AG09319 (cell line): Measurements from ENCODE around the gene TOMM7.
"Not testable (repeated sequence)": the region's sequence is repeated elsewhere in the genome, so short reads cannot be mapped to it uniquely, and the experiment has no call there.

Source experiments
- DNase-seq: peaks from one replicate; pipeline ENCODE4 v3.0.0-alpha.2; 2010; ENCODE audit warnings: low read depth; ENCODE audit errors: extremely low read depth
- TF ChIP-seq, protein P1 (sequence below): IDR thresholded peaks from 2 replicates; pipeline ENCODE4 v1.5.1; 2011; ENCODE audit warnings: low read depth, mild to moderate bottlenecking, inconsistent platforms, low read length, moderate library complexity

The TOMM7 gene

DNA sequence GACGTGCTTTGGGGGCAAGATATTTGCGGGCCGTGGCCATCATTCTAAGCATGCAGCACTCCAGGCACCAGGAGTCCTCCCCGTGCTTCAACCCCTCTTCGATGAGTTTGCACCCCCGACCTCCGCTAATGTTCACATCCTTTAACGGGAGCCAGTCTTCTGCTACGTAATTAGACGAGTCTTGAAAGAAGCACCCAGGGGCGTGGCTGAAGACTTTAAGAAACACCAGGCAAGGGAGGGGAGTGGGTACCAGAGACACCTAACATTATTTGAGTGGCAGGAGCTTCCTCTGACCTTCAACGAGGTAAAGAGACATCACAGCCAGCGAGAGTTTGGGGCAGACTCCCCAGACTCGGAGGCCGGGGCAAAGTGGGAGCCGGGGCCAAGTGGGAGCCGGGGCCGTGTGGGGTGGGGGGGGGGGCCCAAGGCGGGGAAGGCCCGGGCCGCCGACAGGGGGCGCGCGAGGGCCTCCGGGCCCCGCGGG is 31.1 kb upstream of the TOMM7 start:
- no peak for DNase-seq
- TF ChIP-seq, protein P1, sequence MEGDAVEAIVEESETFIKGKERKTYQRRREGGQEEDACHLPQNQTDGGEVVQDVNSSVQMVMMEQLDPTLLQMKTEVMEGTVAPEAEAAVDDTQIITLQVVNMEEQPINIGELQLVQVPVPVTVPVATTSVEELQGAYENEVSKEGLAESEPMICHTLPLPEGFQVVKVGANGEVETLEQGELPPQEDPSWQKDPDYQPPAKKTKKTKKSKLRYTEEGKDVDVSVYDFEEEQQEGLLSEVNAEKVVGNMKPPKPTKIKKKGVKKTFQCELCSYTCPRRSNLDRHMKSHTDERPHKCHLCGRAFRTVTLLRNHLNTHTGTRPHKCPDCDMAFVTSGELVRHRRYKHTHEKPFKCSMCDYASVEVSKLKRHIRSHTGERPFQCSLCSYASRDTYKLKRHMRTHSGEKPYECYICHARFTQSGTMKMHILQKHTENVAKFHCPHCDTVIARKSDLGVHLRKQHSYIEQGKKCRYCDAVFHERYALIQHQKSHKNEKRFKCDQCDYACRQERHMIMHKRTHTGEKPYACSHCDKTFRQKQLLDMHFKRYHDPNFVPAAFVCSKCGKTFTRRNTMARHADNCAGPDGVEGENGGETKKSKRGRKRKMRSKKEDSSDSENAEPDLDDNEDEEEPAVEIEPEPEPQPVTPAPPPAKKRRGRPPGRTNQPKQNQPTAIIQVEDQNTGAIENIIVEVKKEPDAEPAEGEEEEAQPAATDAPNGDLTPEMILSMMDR, result peak; percentile 8; the same call in 1 of the 2 replicates

GRCh38 chr7:22853138-22853537 is 30.5 kb upstream of the TOMM7 start:
- no peak for DNase-seq
- TF ChIP-seq, protein P1, result no peak

DNA sequence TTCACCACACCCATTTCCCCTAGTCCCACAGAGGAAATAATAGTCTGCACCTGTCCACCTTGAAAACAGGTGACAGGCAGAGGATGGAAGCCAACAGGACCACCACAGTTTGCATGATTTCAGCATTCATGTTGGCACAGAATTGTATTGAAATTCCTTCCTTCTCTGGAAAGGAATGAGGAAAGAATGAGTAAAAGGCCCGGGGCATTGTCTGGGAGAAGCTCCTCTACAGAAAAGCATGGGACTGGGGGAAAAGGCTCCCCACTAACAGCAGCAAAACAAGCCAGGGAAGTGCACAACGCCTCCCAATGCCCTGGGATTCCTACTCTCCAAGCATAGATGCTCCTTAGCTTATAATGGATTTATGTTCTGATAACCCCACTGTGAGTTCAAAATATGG is 28.5 kb upstream of the TOMM7 start:
- TF ChIP-seq, protein P1, result no peak
- no peak for DNase-seq

- not testable (repeated sequence) for DNase-seq
These were observed 27.7 kb upstream of the TOMM7 start for GRCh38 chr7:22850394-22850793.

DNA sequence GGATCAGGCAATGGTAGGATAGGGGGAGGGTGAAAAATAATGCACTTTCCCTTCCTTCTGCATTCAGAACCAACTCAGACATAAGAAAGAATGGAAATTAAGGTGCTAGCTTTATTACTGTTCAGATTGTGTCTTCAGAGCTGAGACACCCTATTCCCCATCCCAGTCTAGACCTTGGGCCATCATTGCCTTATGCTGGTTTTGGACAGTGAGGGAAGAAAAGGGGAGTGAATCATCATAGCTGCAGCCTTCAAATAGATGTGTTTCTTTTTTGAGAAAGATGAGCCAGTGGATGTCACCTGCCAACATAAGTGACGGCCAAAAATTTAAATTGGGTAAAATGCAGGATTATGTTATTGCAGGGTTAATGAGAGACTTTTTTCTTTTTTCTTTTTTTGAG is 27.0 kb upstream of the TOMM7 start:
- TF ChIP-seq, protein P1, result no peak
- no peak for DNase-seq

- TF ChIP-seq, protein P1, result no peak
- peak; percentile 62 for DNase-seq
These were observed 26.5 kb upstream of the TOMM7 start for GRCh38 chr7:22849172-22849571.

GRCh38 chr7:22846961-22847360 is 24.3 kb upstream of the TOMM7 start:
- TF ChIP-seq, protein P1, result no peak

DNA sequence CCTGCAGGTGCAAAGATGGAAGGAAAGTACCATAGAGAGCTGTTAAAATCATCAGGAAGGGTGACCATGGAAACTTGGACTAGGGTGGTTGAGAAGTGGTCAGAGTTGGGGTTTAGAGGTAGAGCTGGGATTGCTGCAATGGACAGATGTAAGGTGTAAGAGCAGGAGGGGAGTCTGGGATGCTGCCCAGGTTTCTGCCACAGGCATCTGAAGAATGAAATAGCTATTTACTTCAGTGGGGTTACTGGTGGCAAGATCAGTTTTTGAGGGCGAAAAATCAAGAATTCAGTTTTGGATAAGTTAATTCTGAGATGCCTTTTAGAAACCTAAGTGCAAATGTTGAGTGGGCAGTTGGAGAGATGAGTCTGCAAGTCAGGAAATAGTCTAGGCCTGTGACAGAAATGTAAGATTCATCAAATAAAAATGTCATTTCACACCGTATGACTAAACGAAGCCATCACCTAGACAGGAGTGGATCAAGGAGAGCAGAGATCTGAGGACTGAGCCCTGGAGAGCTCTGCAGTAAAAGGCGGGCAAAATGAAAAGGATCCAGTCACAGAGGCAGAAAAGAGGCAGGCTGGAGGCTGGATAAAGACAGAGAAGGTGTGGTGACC is 22.7 kb upstream of the TOMM7 start:
- TF ChIP-seq, protein P1, result no peak
- no peak for DNase-seq

More at GRCh38 chr7:22846961-22847360, 24.3 kb upstream of the TOMM7 start:
- DNase-seq, result no peak
